HUES6 (cell line): Measurements from ENCODE around the gene FAHD1.

Experiments
- H3K27ac ChIP-seq: 2 replicates; pipeline ENCODE4 v1.7.0; 2013; ENCODE audit warnings: low read depth, mild to moderate bottlenecking, low read length, inconsistent platforms
- H3K27me3 ChIP-seq: 2 replicates; pipeline ENCODE4 v1.6.1; 2013; ENCODE audit warnings: low read length; ENCODE audit not compliant: control insufficient read depth, insufficient read depth
- H3K36me3 ChIP-seq: 2 replicates; pipeline ENCODE4 v1.6.1; 2013; ENCODE audit warnings: low read length; ENCODE audit not compliant: control insufficient read depth, insufficient read depth
- H3K4me1 ChIP-seq: 2 replicates; pipeline ENCODE4 v1.6.1; 2013; ENCODE audit warnings: low read length; ENCODE audit not compliant: control insufficient read depth, insufficient read depth
- H3K4me3 ChIP-seq: 2 replicates; pipeline ENCODE4 v1.5.1; 2013; ENCODE audit warnings: low read depth, low read length
- H3K9ac ChIP-seq: one replicate; pipeline ENCODE4 v1.6.1; 2013; ENCODE audit warnings: mild to moderate bottlenecking, low read length
- H3K9me3 ChIP-seq: 2 replicates; pipeline ENCODE4 v1.6.1; 2013; ENCODE audit warnings: low read depth, low read length; ENCODE audit not compliant: control insufficient read depth, insufficient read depth

Gene FAHD1

GRCh38 chr16:1857433-1858097 lies 30.6 kb downstream of the FAHD1 start:
- no peaks in the 10 kb centered on the region for H3K4me1 ChIP-seq
- H3K9me3 ChIP-seq: no peaks in the 10 kb centered on the region
- no peaks in the 10 kb centered on the region for H3K36me3 ChIP-seq
- H3K4me3 ChIP-seq: no peak overlapping the region
- no peak overlapping the region for H3K9ac ChIP-seq
- peaks cover 55% of the 10 kb centered on the region for H3K27me3 ChIP-seq
- H3K27ac ChIP-seq: no peak overlapping the region

DNA sequence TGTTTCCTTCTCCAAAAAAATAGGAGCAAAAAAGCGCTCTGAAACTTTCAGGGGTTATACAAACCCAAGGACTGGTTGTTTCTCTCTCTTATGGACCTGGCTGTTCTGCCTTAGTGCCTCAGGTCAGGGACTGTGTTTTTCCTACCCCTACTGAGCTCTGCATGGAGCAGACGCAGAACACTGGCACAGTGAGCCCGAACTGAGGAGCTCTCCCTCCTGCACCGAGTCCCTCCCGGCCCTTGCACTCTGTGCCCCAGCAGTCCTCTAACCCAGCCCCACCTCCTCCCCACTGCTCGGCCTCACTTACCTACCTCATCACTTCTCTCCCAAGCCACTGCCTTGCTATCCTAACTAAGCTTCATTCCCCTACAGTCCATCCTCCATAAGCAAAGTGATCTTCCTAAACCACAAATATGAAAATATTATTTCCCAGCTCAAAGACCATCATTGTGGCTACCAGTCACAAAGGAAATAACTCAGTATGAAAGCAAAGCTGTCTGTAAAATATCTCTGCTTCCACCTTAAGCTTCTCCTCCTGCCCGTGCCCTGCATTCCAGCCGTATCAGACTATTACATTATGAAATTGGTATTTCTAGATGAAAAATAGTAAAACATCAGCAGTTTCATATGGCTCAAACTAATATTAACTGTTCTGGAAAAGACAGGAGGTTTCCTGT lies 31.3 kb downstream of the FAHD1 start:
- H3K36me3 ChIP-seq: no peaks in the 10 kb centered on the region
- no peaks in the 10 kb centered on the region for H3K9me3 ChIP-seq
- H3K27me3 ChIP-seq: peaks cover 54% of the 10 kb centered on the region
- H3K4me3 ChIP-seq: no peak overlapping the region
- H3K27ac ChIP-seq: no peak overlapping the region
- H3K9ac ChIP-seq: no peak overlapping the region
- H3K4me1 ChIP-seq: no peaks in the 10 kb centered on the region

- Histone ChIP-seq H3K9ac (no peak overlapping the region), H3K36me3 (no peaks in the 10 kb centered on the region), H3K27ac (no peak overlapping the region), H3K9me3 (no peaks in the 10 kb centered on the region), H3K4me1 (no peaks in the 10 kb centered on the region), H3K27me3 (peaks cover 47% of the 10 kb centered on the region), H3K4me3 (no peak overlapping the region)
These were observed 32.6 kb downstream of the FAHD1 start for GRCh38 chr16:1859650-1860049.

- Histone ChIP-seq H3K27ac (no peak overlapping the region), H3K9ac (no peak overlapping the region), H3K9me3 (no peaks in the 10 kb centered on the region), H3K27me3 (peaks cover 43% of the 10 kb centered on the region), H3K4me1 (no peaks in the 10 kb centered on the region), H3K36me3 (no peaks in the 10 kb centered on the region), H3K4me3 (no peak overlapping the region)
These were observed 34.7 kb downstream of the FAHD1 start for GRCh38 chr16:1861730-1862129.

- Histone ChIP-seq H3K4me1 (no peaks in the 10 kb centered on the region), H3K9me3 (no peaks in the 10 kb centered on the region), H3K36me3 (no peaks in the 10 kb centered on the region), H3K27ac (no peak overlapping the region), H3K9ac (no peak overlapping the region), H3K27me3 (peaks cover 37% of the 10 kb centered on the region), H3K4me3 (no peak overlapping the region)
These were observed 35.4 kb downstream of the FAHD1 start for GRCh38 chr16:1862394-1862793.

DNA sequence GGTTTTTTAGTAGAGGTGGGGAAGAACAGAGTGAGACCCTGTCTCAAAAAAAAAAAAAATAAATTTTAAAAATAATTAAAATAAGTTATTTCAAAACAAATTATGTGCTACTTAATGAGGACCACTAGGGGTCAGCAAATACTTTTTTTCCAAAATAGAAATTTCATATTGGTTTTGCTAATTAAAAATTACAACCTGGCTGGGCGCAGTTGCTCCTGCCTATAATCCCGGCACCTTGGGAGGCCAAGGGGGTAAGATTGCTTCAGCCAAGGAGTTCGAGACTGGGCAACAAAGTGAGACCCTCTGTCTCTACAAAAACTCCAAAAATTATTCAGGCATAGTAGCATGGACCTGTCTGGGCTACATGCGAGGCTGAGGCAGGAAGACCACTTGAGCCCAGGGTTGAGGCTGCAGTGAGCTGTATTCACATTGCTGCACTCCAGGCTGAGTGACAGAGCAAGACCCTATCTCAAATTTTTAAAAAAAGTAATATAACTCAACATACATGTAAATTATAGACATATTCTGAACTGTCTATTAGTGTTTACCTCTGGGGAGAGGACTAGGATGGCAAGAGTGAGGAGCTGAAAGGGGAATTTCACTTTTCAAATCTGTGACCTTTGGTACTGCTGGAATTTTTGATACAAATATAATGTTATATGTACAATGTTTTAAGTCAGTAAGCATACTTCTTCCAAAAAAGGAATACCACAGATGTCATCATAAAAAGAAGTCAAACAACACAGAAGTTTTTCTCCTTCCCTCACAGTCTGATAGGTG lies 36.9 kb downstream of the FAHD1 start:
- Histone ChIP-seq H3K36me3 (no peaks in the 10 kb centered on the region), H3K4me1 (no peaks in the 10 kb centered on the region), H3K27ac (no peak overlapping the region), H3K4me3 (no peak overlapping the region), H3K9me3 (no peaks in the 10 kb centered on the region), H3K27me3 (peaks cover 23% of the 10 kb centered on the region), H3K9ac (no peak overlapping the region)

GRCh38 chr16:1865902-1866690 lies 39.1 kb downstream of the FAHD1 start:
- Histone ChIP-seq H3K9ac (no peak overlapping the region), H3K4me3 (no peak overlapping the region), H3K9me3 (no peaks in the 10 kb centered on the region), H3K36me3 (no peaks in the 10 kb centered on the region), H3K27me3 (peaks cover 3% of the 10 kb centered on the region; the same call in 1 of the 2 replicates), H3K27ac (no peak overlapping the region), H3K4me1 (no peaks in the 10 kb centered on the region)

DNA sequence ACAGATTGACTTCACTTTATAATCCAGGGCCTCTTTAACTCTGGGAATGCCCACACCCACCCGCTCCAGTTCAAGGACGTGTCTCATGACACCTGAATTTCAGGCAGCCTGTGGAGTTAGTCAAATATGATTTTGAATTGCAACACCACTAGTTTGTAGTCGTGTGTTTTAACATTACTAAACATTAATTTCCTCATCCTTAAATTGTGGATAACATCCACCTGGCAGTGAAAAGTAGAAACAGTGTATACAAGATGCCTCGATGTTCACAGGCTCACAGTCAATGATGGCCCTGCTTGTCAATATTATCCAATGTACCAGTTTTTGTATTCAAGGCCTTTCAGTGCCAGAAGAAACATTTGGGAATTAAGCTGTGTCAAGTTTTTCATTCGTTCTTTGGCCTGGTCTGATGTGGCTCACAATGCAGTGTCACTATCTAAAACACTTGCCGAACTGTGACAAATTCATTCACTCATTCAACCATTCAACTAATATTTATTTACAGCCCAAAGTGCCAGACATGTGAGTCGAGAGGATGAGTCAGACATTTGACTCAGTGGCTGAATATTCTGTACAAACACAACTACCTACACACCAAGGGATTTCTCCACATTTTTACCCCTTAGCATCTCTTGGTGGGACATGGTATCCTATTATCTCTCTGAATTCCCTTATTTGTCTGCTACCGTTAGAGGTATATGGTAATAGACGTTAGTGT lies 43.5 kb downstream of the FAHD1 start:
- H3K4me1 ChIP-seq: no peaks in the 10 kb centered on the region
- H3K36me3 ChIP-seq: no peaks in the 10 kb centered on the region
- H3K9ac ChIP-seq: no peak overlapping the region
- no peak overlapping the region for H3K4me3 ChIP-seq
- H3K9me3 ChIP-seq: no peaks in the 10 kb centered on the region
- no peak overlapping the region for H3K27ac ChIP-seq
- H3K27me3 ChIP-seq: peaks cover 30% of the 10 kb centered on the region

GRCh38 chr16:1871974-1872635 lies 45.1 kb downstream of the FAHD1 start, which contains the start of gene MEIOB:
Gene MEIOB (minus strand): TSS chr16:1872164. CDS start chr16:1868175, 3,989 bp downstream.
- no peak within 1 kb of the TSS for H3K9ac ChIP-seq
- H3K4me1 ChIP-seq: no peaks in the 10 kb centered on the region
- H3K27me3 ChIP-seq: peaks cover 33% of the 10 kb centered on the region
- H3K27ac ChIP-seq: no peak within 1 kb of the TSS
- no peaks in the 10 kb centered on the region for H3K9me3 ChIP-seq
- H3K4me3 ChIP-seq: peak within 1 kb of the TSS; percentile 73
- H3K36me3 ChIP-seq: no peaks in the 10 kb centered on the region

DNA sequence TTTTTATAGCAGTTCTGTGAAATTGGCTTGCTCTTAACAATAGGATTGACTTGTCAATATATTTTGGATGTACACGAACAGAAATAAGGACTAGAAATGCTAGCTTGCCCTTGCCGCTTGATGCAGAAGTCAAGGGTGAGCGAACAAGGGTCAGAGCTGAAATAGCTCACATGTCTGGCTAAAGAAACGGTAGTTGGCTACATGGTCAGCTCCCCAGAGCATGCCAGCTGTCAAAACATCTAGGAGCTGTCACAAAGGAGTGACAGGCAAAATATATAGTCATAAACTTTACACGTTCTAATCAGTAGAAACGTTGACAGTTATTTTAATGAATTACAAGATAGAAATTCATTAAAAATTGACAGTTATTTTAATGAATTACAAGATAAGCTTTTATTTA lies 47.8 kb downstream of the FAHD1 start:
- Histone ChIP-seq H3K4me1 (no peaks in the 10 kb centered on the region), H3K27me3 (peaks cover 43% of the 10 kb centered on the region), H3K9me3 (no peaks in the 10 kb centered on the region), H3K4me3 (no peak overlapping the region), H3K36me3 (no peaks in the 10 kb centered on the region), H3K9ac (no peak overlapping the region), H3K27ac (no peak overlapping the region)
